PC-3 (cell line): ENCODE data around the gene CIITA. TPM values are rescaled to one million over a fixed set of nuclear protein-coding genes. Genes with fewer than 3 reads are reported as not detected.

Experiments
- ATAC-seq: fragments of 200-7000 bp; cut with Tn5 transposase; 2 replicates; pipeline ENCODE4 v1.9.1; 2020; ENCODE audit warnings: mild to moderate bottlenecking, moderate library complexity
- BruUV-seq: library from RNA; stranded (reverse); fragments of 400-500 nt; replicated peaks from 2 replicates; lab custom pipeline; 2021; lab: Mats Ljungman, UMichigan
- CTCF ChIA-PET: fragments of 300-600 bp; sonication (Branson Sonifier 250); formaldehyde crosslinking; loops from one replicate; lab custom pipeline; 2022; ENCODE audit warnings: antibody characterized with exemption; lab: Charles Lee
- POLR2A ChIA-PET: fragments of 300-600 bp; sonication (Branson Sonifier 250); formaldehyde crosslinking; loops from one replicate; lab custom pipeline; 2022; ENCODE audit warnings: antibody characterized with exemption; ENCODE audit not compliant: unreplicated experiment; lab: Charles Lee
- DNase-seq: peaks from one replicate; pipeline ENCODE4 v3.0.0-alpha.2; 2015
- H2AFZ ChIP-seq: fragments of 300-600 bp; sonication (generic); 2 replicates; pipeline ENCODE4 v1.6.0; 2016; ENCODE audit warnings: antibody characterized with exemption, low read length
- H3F3A ChIP-seq: fragments of 300-600 bp; sonication (generic); one replicate; pipeline ENCODE4 v1.6.0; 2017; ENCODE audit warnings: antibody characterized with exemption, low read length, control low read depth, mild to moderate bottlenecking; ENCODE audit not compliant: unreplicated experiment
- H3K27ac ChIP-seq: fragments of 300-600 bp; sonication (generic); 2 replicates; pipeline ENCODE4 v1.5.1; 2016; ENCODE audit warnings: mild to moderate bottlenecking, low read length
- H3K27me3 ChIP-seq: fragments of 300-600 bp; sonication (generic); 2 replicates; pipeline ENCODE4 v1.6.1; 2016; ENCODE audit warnings: low read length, mixed read lengths
- H3K36me3 ChIP-seq: fragments of 300-600 bp; sonication (generic); 2 replicates; pipeline ENCODE4 v1.6.1; 2016; ENCODE audit warnings: low read depth, mixed run types, low read length, mixed read lengths
- H3K4me1 ChIP-seq: fragments of 300-600 bp; sonication (generic); 2 replicates; pipeline ENCODE4 v1.5.1; 2016; ENCODE audit warnings: low read length; ENCODE audit not compliant: insufficient read depth
- H3K4me2 ChIP-seq: fragments of 300-600 bp; sonication (generic); 2 replicates; pipeline ENCODE4 v1.6.0; 2016; ENCODE audit warnings: low read length
- H3K4me3 ChIP-seq: fragments of 300-600 bp; sonication (generic); 2 replicates; pipeline ENCODE4 v1.5.1; 2016; ENCODE audit warnings: mild to moderate bottlenecking, low read length, mixed read lengths
- H3K79me2 ChIP-seq: fragments of 300-600 bp; sonication (generic); 2 replicates; pipeline ENCODE4 v1.6.1; 2017; ENCODE audit warnings: low read length, mixed read lengths
- H3K9ac ChIP-seq: fragments of 300-600 bp; sonication (generic); 2 replicates; pipeline ENCODE4 v1.6.0; 2016; ENCODE audit warnings: mild to moderate bottlenecking, low read length
- H3K9me2 ChIP-seq: fragments of 300-600 bp; sonication (generic); replicated peaks from 2 replicates; pipeline ENCODE4 v1.6.1; 2016; ENCODE audit warnings: mixed run types, low read length, mixed read lengths
- H3K9me3 ChIP-seq: fragments of 300-600 bp; sonication (generic); 2 replicates; pipeline ENCODE4 v1.6.1; 2016; ENCODE audit warnings: low read length, mixed read lengths
- H4K20me1 ChIP-seq: fragments of 300-600 bp; sonication (generic); 2 replicates; pipeline ENCODE4 v1.6.1; 2016; ENCODE audit warnings: low read length, mixed read lengths
- EZH2 ChIP-seq: fragments of 300-600 bp; sonication (generic); IDR thresholded peaks from one replicate; pipeline ENCODE4 v1.6.1; 2017; ENCODE audit warnings: antibody characterized with exemption, mild to moderate bottlenecking, low read length; ENCODE audit not compliant: unreplicated experiment
- EZH2phosphoT487 ChIP-seq: fragments of 300-600 bp; sonication (generic); IDR thresholded peaks from 2 replicates; pipeline ENCODE4 v1.6.1; 2018; ENCODE audit warnings: mild to moderate bottlenecking, antibody characterized with exemption, low read length, borderline replicate concordance
- intact Hi-C: fragments of 100-400 bp; cut with micrococcal nuclease; formaldehyde crosslinking; loops from 2 replicates; pipeline ENCODE4 v1.9.0; 2023
- total RNA-seq: library from RNA; depleted of rRNA; stranded (reverse); fragments of >200 nt; gene quantifications from 2 replicates; pipeline ENCODE4 v1.2.3, GENCODE V29; 2014
- TF ChIP-seq, protein P1 (sequence below): fragments of 300-600 bp; sonication (generic); conservative IDR thresholded peaks from 2 replicates; pipeline ENCODE4 v1.5.1; 2017; ENCODE audit warnings: antibody characterized with exemption, low read depth, mild to moderate bottlenecking, low read length

CIITA gene
- total RNA-seq, 1 experiment from 2014 or later: not detected

GRCh38 chr16:10942352-10943063, 65.5 kb downstream of the CIITA start, which contains the start of gene DEXI:
TSS of gene DEXI (minus strand) at chr16:10942468. CDS start at chr16:10942005, 463 bp downstream.
- Histone ChIP-seq H3K27ac (no peak within 1 kb of the TSS), H3K36me3 (no peaks in the 10 kb centered on the region), H3K9ac (peak within 1 kb of the TSS; percentile 70), H3K4me2 (peak within 1 kb of the TSS; percentile 99), H3K27me3 (no peaks in the 10 kb centered on the region), H3K4me3 (peak within 1 kb of the TSS; percentile 91), H3K4me1 (peaks cover 27% of the 10 kb centered on the region), H3K9me3 (no peaks in the 10 kb centered on the region), H3K79me2 (peaks cover 73% of the 10 kb centered on the region), H3F3A (no peaks in the 10 kb centered on the region), H3K9me2 (no peaks in the 10 kb centered on the region), H2AFZ (peak within 1 kb of the TSS; percentile 93), H4K20me1 (peaks cover 17% of the 10 kb centered on the region; the same call in 1 of the 2 replicates)
- CTCF ChIA-PET: interaction anchor here (0.5 kb wide), 1 partner anchor 15 kb away, joined by 7 read pairs; no protein-coding TSS in a partner anchor
- ATAC-seq (peak; percentile 67), DNase-seq (peak; percentile 90)
- intact Hi-C loops: loop anchor here (5.0 kb wide), 1 partner anchor 200 kb away; the partner anchor contains the start of gene NUBP1
- no TSS peak for BruUV-seq
- TF ChIP-seq EZH2phosphoT487 (no peak), EZH2 (no peak)
- TF ChIP-seq, protein P1, sequence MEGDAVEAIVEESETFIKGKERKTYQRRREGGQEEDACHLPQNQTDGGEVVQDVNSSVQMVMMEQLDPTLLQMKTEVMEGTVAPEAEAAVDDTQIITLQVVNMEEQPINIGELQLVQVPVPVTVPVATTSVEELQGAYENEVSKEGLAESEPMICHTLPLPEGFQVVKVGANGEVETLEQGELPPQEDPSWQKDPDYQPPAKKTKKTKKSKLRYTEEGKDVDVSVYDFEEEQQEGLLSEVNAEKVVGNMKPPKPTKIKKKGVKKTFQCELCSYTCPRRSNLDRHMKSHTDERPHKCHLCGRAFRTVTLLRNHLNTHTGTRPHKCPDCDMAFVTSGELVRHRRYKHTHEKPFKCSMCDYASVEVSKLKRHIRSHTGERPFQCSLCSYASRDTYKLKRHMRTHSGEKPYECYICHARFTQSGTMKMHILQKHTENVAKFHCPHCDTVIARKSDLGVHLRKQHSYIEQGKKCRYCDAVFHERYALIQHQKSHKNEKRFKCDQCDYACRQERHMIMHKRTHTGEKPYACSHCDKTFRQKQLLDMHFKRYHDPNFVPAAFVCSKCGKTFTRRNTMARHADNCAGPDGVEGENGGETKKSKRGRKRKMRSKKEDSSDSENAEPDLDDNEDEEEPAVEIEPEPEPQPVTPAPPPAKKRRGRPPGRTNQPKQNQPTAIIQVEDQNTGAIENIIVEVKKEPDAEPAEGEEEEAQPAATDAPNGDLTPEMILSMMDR: no peak
- POLR2A ChIA-PET: interaction anchor here (0.6 to 1.0 kb wide), 3 partner anchors 199 to 552 kb away, joined by 3 to 25 read pairs (median 5); partner anchors contain the start of gene NUBP1

GRCh38 chr16:10943064-10943353, 66.0 kb downstream of the CIITA start:
- CTCF ChIA-PET: no interaction called here
- Histone ChIP-seq H3K9ac (no peak overlapping the region), H4K20me1 (peaks cover 17% of the 10 kb centered on the region; the same call in 1 of the 2 replicates), H3K9me3 (no peaks in the 10 kb centered on the region), H3K27me3 (no peaks in the 10 kb centered on the region), H3K9me2 (no peaks in the 10 kb centered on the region), H3K4me2 (peak overlapping the region; percentile 99), H3F3A (no peaks in the 10 kb centered on the region), H3K36me3 (no peaks in the 10 kb centered on the region), H3K4me1 (peaks cover 27% of the 10 kb centered on the region), H2AFZ (peak overlapping the region; percentile 93; the same call in 1 of the 2 replicates), H3K79me2 (peaks cover 71% of the 10 kb centered on the region), H3K4me3 (peak overlapping the region; percentile 91; the same call in 1 of the 2 replicates), H3K27ac (no peak overlapping the region)
- POLR2A ChIA-PET: no interaction called here
- intact Hi-C loops: loop anchor here (5.0 kb wide), 1 partner anchor 201 kb away; the partner anchor contains the start of gene NUBP1
- DNase-seq (no peak), ATAC-seq (no peak)
- TF ChIP-seq EZH2: no peak
- TF ChIP-seq, protein P1: no peak
- BruUV-seq: no TSS peak
